HG02884 (cell line): ENCODE results near the gene NACC1.

Experiments
- ATAC-seq: cut with Tn5 transposase; IDR thresholded peaks from one replicate; pipeline ENCODE4 v1.9.1; 2021; ENCODE audit warnings: mild to moderate bottlenecking, moderate library complexity; ENCODE audit not compliant: unreplicated experiment

The NACC1 gene

GRCh38 chr19:13099073-13099999 is 18.7 kb upstream of the NACC1 start:
- ATAC-seq: no peak

DNA sequence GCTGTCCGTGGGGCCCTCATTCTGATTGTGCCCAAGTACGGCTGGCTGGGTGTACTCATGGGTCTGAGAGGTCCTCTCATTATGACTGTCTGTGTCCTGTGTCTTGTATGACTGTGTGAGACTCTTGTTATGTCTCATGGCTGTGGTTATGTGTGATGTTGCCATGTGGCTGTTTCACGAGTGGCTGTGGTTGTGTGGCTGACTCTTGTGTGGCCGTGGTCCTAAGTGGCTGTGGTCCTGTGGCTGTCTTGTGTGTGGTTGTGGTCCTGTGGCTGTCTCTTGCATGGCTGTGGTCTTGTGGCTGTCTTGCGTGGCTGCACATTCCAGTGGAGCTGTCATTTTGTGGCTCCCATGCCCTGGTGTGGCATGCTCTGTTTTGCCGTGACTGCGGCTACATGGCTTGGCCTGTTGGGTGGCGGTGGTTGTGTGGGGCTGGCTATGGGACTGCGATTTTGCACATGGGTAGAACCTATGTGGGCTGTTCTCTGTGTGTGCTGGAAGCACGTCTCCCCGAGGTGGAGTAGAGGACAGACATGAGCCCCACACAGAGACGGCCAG is 18.0 kb upstream of the NACC1 start:
- ATAC-seq: no peak

DNA sequence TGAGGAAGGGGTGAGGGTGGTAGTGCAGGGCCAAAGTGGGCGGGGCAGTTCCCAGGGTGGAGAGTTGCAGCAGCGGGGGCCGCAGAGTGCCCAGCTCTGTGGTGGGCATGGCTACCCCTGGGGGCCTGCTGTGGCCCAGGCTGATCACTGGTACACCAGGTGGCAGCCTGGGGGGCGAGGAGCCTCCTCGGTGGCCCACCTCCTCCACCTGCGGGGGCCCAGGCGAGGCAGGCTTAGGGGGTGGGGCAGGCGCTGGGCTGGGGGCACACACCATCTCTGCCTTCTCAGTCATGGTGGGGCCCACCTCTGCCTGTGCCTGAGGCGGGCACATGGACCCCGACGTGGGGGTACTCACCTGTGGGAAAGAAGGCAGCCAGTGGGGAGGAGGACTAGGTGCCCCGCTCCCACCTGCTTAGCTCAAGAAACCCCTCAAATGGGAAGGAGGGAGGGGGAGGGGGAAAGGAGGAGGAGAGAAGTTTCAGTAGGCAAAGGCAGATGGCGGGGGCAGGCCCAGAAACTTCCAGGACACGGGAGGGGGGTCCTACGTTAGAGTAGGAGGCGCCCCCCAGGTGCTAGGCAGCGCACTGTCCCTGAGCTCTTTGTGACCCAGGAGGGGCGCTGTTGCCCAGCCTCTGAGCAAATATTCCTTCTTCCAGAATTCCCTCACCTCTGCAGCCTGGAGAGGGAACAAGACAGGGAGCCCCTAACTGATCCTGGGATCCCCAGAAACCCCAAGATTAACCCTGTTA is 17.0 kb upstream of the NACC1 start:
- no peak for ATAC-seq

DNA sequence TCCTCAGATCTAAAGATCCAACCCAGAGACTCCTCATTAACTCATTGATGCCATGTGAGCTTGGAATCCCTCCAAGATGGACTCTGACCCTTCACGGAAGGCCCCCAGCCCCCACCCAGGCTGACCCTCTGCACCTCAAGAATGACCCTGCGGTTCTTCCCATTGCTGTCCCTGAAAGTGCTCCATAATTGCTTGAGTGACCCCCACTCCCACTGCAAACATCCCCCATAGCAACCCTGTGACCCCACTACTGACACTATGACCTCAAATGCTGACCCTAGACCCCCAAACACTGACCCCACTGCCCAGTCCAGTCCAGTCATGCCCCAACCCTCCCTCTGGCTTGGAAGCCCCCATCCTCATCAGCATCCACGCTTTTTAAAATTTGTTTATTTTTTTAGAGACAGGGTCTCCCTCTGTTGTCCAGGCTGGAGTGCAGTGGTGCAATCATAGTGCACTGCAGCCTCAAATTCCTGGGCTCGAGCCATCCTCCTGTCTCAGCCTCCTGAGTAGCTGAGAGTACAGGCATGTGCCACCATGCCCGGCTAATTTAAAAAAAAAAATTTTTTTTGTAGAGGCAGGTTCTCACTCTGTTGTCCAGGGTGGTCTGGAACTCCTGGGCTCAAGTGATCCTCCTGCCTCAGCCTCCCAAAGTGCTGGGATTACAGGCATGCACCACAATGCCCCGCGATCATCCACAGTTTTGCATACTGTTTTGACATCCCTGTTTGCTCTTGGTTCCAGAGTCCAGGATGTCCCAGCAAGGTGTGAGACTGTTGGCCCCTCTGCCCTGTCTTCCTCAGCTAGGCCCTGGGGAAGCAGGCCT is 16.3 kb upstream of the NACC1 start:
- ATAC-seq: no peak

- ATAC-seq: no peak
Observed at GRCh38 chr19:13102416-13102665, 15.7 kb upstream of the NACC1 start.

- no peak for ATAC-seq
Observed at GRCh38 chr19:13102666-13103580, 15.1 kb upstream of the NACC1 start, which contains the start of gene LYL1. Gene LYL1, minus strand, starts transcription at chr19:13102858. Its CDS starts 1,687 bp downstream, at chr19:13101171.

DNA sequence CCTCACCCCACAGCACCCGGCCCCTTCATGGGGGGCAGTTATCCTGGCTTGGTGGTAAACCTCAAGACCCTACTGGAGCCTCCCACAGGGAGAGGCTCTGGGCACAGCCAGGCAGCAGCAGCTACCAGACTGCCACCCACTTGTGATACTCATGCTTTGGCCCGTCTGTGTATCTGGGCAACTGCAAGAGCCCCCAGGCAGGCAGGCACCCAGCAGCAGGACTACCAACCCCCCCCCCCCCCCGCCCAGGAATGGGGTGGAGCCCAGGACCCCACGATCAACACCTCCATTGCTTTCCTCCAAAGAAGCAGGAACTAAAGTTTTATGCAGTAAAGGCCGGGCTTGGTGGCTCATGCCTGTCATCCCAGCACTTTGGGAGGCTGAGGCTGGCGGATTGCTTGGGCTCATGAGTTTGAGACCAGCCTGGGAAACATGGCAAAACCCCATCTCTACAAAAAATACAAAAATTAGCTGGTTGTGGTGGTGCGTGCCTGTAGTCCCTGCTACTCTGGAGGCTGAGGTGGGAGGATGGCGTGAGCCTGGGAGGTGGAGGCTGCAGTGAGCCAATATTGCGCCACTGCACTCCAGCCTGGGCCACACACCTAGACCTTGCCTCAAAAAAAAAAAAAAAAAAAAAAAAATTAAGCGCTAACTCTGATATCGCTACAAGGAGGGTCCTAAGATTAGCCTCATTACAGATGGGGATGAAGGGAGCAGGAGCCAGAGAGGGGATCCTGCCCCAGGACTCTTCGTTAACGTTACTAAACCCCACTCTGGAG is 14.3 kb upstream of the NACC1 start:
- ATAC-seq: no peak

DNA sequence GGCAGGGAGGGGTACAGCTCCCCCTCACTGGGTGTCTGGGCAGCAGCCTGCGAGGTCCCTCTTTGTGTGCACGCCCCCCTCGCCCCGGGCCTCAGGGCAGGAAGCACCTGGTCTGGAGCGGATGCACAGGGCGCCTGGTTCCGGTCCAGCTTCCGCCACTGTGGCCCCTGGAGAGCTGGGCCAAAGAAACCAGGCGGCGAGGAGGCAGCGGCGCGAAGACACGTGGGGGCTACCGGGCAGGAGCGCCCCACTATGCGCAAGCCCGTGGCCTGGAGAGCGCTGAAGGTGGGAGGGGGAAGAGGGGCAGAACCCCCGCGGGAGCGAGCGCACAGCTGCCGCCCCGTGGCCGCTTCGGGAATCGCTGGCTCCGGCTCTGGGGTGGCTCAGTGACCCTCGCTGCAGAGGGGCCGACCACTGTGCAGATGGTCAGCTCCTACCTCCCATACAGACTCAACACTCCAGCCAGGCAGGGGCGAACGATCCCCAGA is 13.7 kb upstream of the NACC1 start:
- ATAC-seq: no peak

DNA sequence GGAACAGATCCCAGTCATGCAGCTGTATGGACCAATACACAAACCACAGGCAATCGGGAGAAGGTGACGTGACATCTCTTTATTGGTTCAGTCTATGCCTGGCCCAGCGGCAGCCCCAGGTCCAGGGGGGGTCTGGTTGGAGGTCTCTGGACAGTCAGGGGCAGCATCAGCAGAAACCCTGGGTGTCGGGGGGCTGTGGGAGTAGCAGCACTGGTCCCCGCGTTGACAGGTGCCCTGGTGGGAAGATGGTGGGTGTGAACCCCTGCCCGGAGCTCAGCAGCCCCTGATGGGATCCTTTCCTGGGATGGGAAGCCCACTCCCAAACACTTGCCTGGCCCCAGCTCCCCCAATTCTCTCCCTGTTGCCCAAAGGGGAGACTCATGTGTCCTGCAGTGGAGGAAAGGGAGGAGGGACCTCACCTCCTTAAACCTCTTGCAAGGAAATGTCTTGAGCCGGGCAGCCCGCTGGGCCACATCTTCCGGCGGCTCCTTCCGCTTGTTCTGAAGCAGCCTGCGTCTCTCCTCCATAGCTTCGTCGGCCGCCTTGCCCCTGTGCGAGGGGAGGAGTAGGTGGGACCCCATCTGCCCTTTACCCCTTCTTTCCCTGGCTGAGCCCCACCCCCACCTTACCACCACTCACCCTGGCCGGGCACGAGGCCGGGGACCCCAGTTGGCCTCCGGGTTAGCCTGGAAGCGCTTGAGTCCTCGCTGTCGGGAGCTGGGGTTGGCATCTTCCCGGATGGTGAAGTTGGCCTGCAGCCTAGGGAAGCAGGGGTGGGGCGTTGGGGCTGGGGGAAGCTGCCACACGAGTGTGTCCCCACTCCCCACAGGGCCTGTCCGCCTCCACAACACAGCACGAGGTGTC is 13.0 kb upstream of the NACC1 start:
- no peak for ATAC-seq

- no peak for ATAC-seq
Observed at GRCh38 chr19:13109361-13110098, 8.5 kb upstream of the NACC1 start.

GRCh38 chr19:13110099-13110610 is 7.9 kb upstream of the NACC1 start:
- ATAC-seq: no peak

DNA sequence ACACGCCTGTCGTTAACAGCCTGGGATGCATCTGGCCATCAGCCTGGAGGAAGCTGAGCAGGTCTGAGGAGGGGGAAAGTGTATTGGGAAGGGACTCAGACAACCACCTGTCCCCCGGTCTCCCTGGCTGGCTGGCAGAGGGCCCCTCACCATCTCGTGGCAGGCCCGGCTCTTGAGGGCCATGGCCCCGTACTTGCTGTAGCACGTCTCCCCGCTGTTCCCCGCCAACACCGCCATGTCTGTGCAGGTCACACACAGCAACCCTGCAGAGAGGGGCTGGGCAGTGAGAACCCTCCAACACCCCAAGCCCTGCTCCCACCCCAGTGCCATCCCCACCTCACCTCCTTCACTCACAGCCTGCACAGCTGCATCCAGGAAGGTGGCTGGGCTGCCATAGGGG is 5.5 kb upstream of the NACC1 start:
- no peak for ATAC-seq

GRCh38 chr19:13115936-13116281 is 2.2 kb upstream of the NACC1 start:
- ATAC-seq: no peak

DNA sequence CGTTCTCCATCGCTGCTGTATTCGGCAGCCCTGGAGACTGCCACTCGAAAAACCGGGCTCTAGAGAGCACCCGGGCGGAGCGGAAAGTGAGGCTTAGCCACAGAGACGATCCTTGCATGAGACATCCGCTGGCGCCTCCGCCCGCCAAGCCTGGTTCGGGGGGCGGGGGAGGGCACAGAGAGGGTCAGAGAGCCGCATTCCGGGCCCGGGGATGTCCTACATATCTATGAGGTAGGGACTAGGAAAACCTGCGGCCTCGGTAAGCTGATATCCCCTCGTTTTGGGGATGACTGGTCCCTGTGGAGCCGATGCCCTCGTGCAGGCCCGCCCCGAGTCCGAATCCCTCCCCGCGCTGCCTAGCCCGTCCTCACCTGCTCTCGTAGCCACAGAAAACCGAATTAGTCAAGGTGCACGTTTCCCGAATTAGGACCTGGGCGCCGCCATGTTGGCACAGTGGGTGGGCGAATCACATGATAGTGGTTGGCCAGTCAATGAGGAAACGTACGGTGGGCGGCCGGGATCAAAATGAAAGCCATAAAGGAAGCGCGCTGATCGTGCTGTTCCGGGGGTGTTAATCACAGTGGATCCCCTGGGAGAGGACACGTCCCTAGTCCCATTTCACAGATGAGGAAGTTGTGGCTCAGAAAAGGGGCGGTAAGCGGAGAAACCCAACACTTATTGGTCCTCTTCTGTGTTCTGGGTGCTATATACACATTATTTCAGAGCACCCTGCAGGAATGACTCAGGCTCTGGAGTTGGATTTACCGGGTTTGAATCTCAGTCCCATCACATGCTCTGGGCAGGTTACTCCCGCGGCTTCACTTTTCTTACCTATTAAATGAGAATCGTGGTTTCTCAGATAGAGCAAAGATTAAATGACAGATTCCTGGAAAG is 1.5 kb upstream of the NACC1 start, which contains the start of gene TRMT1:
TRMT1 (minus strand) TSS at position 459 of the 894 bp plus-strand sequence; CDS start at position 118, 341 bp downstream.
- no peak for ATAC-seq

DNA sequence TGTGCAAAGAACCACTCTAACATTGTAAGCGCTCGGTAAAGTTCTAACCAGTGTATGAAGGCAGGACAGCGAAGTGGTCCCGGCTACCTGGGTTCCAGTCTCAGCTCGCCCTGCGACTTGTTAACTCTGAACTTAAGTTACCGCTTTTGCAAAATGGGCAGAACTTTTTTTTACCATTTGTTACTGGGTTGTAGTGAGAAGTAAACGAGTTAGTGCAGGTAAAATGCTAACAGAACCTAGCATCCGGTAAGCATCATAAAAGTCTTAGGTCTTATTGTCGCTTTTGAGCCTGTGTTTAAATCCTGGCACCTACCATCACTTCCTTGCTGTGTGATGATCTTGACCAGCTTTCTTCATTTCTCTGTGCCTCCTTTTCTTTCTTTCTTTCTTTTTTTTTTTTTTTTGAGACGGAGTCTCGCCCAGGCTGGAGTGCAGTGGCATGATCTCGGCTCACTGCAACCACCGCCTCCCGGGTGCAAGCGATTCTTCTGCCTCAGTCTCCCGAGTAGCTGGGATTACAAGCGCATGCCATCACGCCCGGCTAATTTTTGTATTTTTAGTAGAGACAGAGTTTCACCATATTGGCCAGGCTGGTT is 790 bp upstream of the NACC1 start:
- ATAC-seq: no peak
